Measurements from ENCODE around the gene SALL4. TPM values are rescaled to one million over a fixed set of nuclear protein-coding genes. Genes with fewer than 3 reads are reported as not detected.
A peak's percentile ranks its signal among the peaks of the same experiment; 100 is the strongest.

SALL4 gene
- total RNA-seq, 6 experiments from 2014 or later, result 0.24 to 0.63 (median 0.40) TPM

DNA sequence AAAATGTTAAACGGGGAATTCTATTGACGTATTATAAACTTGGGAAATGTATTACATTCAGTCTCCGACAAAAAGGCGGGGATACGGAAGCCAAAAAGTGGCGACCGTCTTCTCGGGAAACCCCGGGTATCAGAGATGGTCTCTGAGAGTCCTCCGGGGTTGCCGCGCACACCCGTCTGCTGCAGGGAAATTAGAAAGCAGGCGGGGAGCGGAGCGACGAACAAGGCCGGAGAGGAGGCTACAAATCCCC, 1.5 kb downstream of the SALL4 start:
- H3K4me1 ChIP-seq, result peaks cover 0 to 19% (median 0%) of the 10 kb centered on the region in 4 donors
- TF ChIP-seq, protein P1, sequence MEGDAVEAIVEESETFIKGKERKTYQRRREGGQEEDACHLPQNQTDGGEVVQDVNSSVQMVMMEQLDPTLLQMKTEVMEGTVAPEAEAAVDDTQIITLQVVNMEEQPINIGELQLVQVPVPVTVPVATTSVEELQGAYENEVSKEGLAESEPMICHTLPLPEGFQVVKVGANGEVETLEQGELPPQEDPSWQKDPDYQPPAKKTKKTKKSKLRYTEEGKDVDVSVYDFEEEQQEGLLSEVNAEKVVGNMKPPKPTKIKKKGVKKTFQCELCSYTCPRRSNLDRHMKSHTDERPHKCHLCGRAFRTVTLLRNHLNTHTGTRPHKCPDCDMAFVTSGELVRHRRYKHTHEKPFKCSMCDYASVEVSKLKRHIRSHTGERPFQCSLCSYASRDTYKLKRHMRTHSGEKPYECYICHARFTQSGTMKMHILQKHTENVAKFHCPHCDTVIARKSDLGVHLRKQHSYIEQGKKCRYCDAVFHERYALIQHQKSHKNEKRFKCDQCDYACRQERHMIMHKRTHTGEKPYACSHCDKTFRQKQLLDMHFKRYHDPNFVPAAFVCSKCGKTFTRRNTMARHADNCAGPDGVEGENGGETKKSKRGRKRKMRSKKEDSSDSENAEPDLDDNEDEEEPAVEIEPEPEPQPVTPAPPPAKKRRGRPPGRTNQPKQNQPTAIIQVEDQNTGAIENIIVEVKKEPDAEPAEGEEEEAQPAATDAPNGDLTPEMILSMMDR (IDR thresholded peaks at IDR 0.05), result no peak
- TF ChIP-seq POLR2A (IDR thresholded peaks at IDR 0.05), result no peak
- intact Hi-C loops (cut with DNase I), result no loop called here
- 0% methylated on average over 16 of the region's 18 CpGs for WGBS (ENCODE audit: insufficient coverage, low coverage, low lambda C conversion rate, missing lambda C conversion rate)
- no peak overlapping the region for H3K27ac ChIP-seq
- H3K9me3 ChIP-seq, result no peaks in the 10 kb centered on the region
- ATAC-seq (peak; percentile 39 to 64 (median 52)), DNase-seq (peak in 1 of 3 donors; percentile 46)
- H3K36me3 ChIP-seq, result no peaks in the 10 kb centered on the region
- H3K27me3 ChIP-seq, result no peaks in the 10 kb centered on the region
- H3K4me3 ChIP-seq, result peak overlapping the region; percentile 49 to 58 (median 52)

DNA sequence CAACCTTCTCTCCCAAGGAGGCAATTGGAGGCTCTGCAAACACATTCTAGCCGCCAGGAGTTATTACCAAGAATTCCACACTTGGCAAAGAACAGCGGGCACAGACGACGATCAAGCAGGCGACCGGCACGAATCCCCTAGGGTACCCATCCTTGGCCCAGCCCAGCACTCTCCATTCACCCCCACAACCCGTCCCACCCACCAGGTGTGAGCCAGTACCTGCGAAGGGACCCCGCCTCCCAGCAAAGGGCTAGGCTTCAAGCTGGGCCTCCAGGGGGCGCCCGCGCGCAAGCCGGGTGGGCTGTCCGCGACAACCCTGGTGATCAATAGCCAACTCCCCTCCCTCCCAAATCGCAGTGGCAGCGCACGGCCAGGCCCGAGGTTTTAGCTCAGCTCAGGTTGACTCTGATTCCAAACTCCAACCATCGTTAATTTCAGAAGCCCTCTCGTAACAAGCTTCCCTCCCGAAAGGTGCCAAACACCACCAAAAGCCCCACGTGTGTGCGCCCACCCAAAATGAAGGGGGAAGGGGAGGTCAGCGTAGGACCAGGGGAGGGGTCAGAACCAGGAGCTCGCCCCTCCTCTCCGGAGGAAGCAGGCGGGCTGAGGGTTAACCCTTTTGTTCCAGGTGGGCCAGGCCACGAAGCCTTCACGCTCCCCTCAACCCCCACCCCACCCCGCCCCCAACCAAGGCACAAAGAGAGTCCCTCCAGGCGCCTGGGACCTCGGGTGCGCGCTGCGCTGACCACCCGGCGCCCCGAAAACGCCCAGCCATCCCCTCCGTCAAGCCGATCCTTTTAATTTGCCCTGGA, 2.1 kb downstream of the SALL4 start:
- Histone ChIP-seq H3K36me3 (no peaks in the 10 kb centered on the region), H3K4me3 (peak overlapping the region; percentile 49 to 58 (median 52)), H3K4me1 (peaks cover 0 to 19% (median 0%) of the 10 kb centered on the region in 4 donors), H3K27ac (no peak overlapping the region), H3K9me3 (no peaks in the 10 kb centered on the region), H3K27me3 (no peaks in the 10 kb centered on the region)
- 1% methylated on average over 30 of the region's 44 CpGs for WGBS (ENCODE audit: insufficient coverage, low coverage, low lambda C conversion rate, missing lambda C conversion rate)
- peak; percentile 70 to 77 (median 72) for DNase-seq
- TF ChIP-seq, protein P1 (IDR thresholded peaks at IDR 0.05), result peak; percentile 68 to 86 (median 76)
- no peak for TF ChIP-seq POLR2A (IDR thresholded peaks at IDR 0.05)
- peak; percentile 81 to 93 (median 86) for ATAC-seq
- intact Hi-C loops (cut with DNase I), result no loop called here

DNA sequence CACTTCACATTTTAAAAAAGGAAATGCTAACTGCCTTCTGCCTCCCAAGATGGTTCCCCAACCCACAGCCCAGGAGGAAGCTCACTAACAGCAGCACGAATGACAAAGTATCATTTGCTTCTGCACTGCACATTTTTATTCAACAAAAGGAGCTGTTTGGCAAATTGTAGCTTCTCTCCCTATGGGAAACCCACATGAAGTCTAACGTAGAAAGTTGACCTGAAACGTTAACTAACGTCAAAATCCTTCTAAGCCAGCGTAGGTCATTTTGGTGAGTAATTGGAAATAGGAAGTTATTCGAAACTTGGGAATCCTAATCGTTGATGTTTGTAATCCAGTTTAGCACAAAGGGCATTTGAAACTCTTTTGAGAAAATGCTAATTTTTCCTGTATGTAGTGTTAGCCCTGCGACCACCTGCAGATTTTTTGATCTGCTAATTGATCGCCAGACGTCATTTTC, 2.9 kb downstream of the SALL4 start:
- intact Hi-C loops (cut with DNase I), result no loop called here
- 35% methylated on average over 10 of the region's 10 CpGs for WGBS (ENCODE audit: insufficient coverage, low coverage, low lambda C conversion rate, missing lambda C conversion rate)
- Histone ChIP-seq H3K4me3 (no peak overlapping the region), H3K27ac (no peak overlapping the region), H3K9me3 (no peaks in the 10 kb centered on the region), H3K27me3 (no peaks in the 10 kb centered on the region), H3K4me1 (peaks cover 0 to 19% (median 0%) of the 10 kb centered on the region in 4 donors), H3K36me3 (no peaks in the 10 kb centered on the region)
- DNase-seq, result no peak
- no peak for ATAC-seq
- no peak for TF ChIP-seq POLR2A (IDR thresholded peaks at IDR 0.05)
- TF ChIP-seq, protein P1 (IDR thresholded peaks at IDR 0.05), result no peak

DNA sequence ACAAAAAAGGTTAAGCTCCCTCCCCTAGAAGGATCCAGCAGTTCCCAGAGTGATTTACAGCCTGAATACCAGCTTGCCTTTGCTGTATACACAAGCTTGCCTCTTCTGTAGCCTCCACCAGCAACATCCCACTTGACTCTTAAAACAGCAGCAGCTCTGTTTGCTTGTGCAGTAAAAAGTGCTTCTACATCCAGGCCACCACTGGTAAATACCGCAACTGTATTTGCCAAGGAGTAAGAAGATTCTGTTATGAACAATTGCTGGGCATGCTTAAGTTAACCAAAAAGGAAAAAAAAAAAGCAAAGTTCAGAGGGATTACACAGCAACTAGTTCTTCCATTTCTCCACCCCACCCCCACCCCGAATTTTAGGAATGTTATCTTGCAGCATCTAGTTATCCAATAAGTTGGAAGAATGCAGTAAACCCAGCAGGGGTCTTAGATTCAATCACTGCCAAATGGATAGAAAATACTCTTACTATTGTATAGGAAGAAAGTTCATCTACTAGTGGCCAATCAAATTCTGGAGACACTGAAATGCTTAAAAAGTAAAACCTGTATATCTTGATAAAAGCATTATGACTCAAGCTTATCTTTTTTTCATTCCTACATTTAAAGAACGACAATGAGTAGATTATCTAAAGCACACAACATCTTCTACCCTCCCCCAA, 4.8 kb downstream of the SALL4 start:
- ATAC-seq (no peak), DNase-seq (no peak)
- 42% methylated on average over 3 of the region's 3 CpGs for WGBS (ENCODE audit: insufficient coverage, low coverage, low lambda C conversion rate, missing lambda C conversion rate)
- Histone ChIP-seq H3K27me3 (no peaks in the 10 kb centered on the region), H3K4me1 (peaks cover 0 to 19% (median 0%) of the 10 kb centered on the region in 4 donors), H3K36me3 (no peaks in the 10 kb centered on the region), H3K4me3 (no peak overlapping the region), H3K9me3 (no peaks in the 10 kb centered on the region), H3K27ac (no peak overlapping the region)
- TF ChIP-seq, protein P1 (IDR thresholded peaks at IDR 0.05), result no peak
- no peak for TF ChIP-seq POLR2A (IDR thresholded peaks at IDR 0.05)
- intact Hi-C loops (cut with DNase I), result no loop called here

All from right lobe of liver (tissue), 6 donors.